ENCODE measurements around the gene MIOX.

MIOX gene

GRCh38 chr22:50464451-50464850 is 22.2 kb upstream of the MIOX start:
- peaks cover 65% of the 10 kb centered on the region for H3K36me3 ChIP-seq (ENCODE audit: control insufficient read depth, insufficient read depth, low read length)

DNA sequence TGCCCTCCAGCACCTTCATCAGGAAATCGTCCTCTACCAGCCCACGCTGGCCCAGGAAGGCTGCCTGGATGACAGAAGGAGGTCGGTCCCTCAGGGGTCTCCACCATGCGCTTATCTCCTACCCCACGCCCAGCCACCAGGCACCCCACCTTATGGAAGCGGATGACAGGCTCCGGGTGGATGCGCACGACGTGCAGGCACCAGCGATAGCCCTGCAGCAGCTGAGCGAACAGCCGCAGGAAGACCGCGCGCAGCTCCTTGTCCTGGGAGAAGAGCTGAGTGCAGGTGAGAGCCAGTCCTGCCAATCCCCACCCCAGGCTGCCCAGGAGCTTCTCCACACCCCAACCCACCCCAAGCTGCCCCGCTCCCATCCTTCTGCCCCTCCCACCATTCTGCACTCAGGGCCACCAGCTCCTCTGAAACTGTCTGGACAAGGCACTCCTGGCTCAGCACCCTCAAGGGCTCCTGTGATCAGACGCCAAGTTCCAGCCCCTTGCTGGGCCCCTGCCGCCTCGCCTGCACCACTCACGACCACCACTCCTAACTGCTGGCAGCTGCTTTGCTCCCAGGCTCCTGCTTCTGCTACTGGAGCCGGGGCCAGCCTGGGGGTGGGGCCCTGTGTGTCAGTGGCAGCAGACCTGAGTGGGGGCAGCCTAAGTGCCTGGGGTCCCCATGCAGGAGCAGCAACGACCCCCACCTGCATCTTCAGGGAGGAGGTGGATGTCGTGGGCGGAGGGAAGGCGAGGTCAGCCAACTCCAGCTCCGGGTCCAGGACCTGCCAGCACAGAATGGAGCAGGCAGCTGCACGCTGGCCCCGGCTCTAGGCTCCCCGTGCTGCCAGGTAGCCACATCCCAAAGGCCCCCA is 21.4 kb upstream of the MIOX start:
- H3K27me3 ChIP-seq (replicated peaks; ENCODE audit: control insufficient read depth, insufficient read depth, low read length), result no peaks in the 10 kb centered on the region
- H3K4me3 ChIP-seq (replicated peaks; ENCODE audit: low read depth, low read length), result no peak overlapping the region
- no peak for DNase-seq (ENCODE audit: extremely low read depth, insufficient read length)
- H3K36me3 ChIP-seq (ENCODE audit: control insufficient read depth, insufficient read depth, low read length), result peaks cover 58% of the 10 kb centered on the region
- no peak for TF ChIP-seq CTCF (IDR thresholded peaks at IDR 0.05; ENCODE audit: insufficient read depth, low read length, poor library complexity, severe bottlenecking)

More at GRCh38 chr22:50464451-50464850, 22.2 kb upstream of the MIOX start:
- no peak overlapping the region for H3K4me3 ChIP-seq (replicated peaks; ENCODE audit: low read depth, low read length)
- DNase-seq (ENCODE audit: extremely low read depth, insufficient read length), result no peak
- no peak for TF ChIP-seq CTCF (IDR thresholded peaks at IDR 0.05; ENCODE audit: insufficient read depth, low read length, poor library complexity, severe bottlenecking)
- H3K27me3 ChIP-seq (replicated peaks; ENCODE audit: control insufficient read depth, insufficient read depth, low read length), result no peaks in the 10 kb centered on the region

DNA sequence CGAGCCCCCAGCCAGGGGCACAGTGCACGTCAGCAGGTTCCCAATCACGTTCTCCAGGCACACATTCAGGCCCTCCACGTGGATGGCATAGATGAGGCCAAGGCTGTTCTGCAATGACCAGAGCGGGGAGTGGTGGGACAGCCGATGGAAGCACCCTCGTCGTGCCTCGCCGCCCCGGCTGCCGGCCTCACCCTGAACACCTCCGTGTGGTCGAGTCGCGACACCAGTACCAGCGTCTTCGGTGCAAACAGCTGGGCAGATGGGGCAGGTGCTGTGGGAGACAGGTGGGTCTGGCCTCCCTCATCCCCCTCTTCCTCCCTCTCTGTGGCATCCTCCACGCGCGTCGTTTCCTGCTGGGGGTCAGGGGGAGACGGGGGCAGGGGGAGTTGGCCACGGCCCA is 19.3 kb upstream of the MIOX start:
- DNase-seq (ENCODE audit: extremely low read depth, insufficient read length), result no peak
- TF ChIP-seq CTCF (IDR thresholded peaks at IDR 0.05; ENCODE audit: insufficient read depth, low read length, poor library complexity, severe bottlenecking), result no peak
- no peaks in the 10 kb centered on the region for H3K27me3 ChIP-seq (replicated peaks; ENCODE audit: control insufficient read depth, insufficient read depth, low read length)
- peaks cover 44% of the 10 kb centered on the region for H3K36me3 ChIP-seq (ENCODE audit: control insufficient read depth, insufficient read depth, low read length)
- no peak overlapping the region for H3K4me3 ChIP-seq (replicated peaks; ENCODE audit: low read depth, low read length)

DNA sequence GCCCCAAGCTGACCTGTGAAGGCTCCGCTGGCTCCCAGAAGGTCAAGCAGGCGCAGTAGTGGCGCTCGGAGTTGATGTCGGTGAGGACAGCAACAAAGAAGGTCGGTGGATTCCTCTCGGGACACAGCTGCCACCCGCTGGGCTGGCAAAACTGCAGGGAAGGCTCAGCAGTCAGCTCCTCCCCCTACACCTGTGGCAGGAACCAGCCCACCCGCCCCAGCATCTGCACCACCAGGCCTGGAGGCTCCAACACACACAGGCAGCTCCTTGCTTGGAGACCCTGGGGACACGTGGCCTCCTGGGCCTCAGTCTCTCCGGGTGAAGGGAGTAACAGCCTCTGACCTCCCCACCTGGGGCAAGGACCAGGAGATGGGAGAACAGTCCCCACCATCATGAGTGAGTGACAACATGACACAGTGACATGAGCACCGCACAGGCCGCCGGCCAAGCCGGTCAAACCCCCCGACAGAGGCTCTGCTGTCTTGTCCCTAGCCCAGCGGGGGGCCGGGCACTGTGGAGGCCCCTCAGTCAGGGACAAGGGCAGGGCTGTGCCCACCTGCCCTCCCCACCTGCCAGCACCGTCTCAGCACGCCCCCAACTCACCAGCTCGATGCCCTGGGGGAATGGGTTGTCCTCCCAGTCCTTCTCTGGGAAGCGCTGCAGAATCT is 18.8 kb upstream of the MIOX start:
- no peaks in the 10 kb centered on the region for H3K27me3 ChIP-seq (replicated peaks; ENCODE audit: control insufficient read depth, insufficient read depth, low read length)
- TF ChIP-seq CTCF (IDR thresholded peaks at IDR 0.05; ENCODE audit: insufficient read depth, low read length, poor library complexity, severe bottlenecking), result no peak
- H3K36me3 ChIP-seq (ENCODE audit: control insufficient read depth, insufficient read depth, low read length), result peaks cover 42% of the 10 kb centered on the region
- no peak for DNase-seq (ENCODE audit: extremely low read depth, insufficient read length)
- H3K4me3 ChIP-seq (replicated peaks; ENCODE audit: low read depth, low read length), result no peak overlapping the region

GRCh38 chr22:50468626-50469025 is 18.0 kb upstream of the MIOX start:
- no peaks in the 10 kb centered on the region for H3K27me3 ChIP-seq (replicated peaks; ENCODE audit: control insufficient read depth, insufficient read depth, low read length)
- H3K4me3 ChIP-seq (replicated peaks; ENCODE audit: low read depth, low read length), result peak overlapping the region; percentile 50; the same call in 1 of the 2 replicates
- DNase-seq (ENCODE audit: extremely low read depth, insufficient read length), result no peak
- no peak for TF ChIP-seq CTCF (IDR thresholded peaks at IDR 0.05; ENCODE audit: insufficient read depth, low read length, poor library complexity, severe bottlenecking)
- H3K36me3 ChIP-seq (ENCODE audit: control insufficient read depth, insufficient read depth, low read length), result peaks cover 39% of the 10 kb centered on the region

All from GM06990 (cell line).